Neural cell (in vitro differentiated cells): Measurements from ENCODE around the gene CDH4. TPM values are rescaled to one million over a fixed set of nuclear protein-coding genes. Genes with fewer than 3 reads are reported as not detected.

Experiments used
- H2AFZ ChIP-seq: fragments of 200-600, 300-800 bp; sonication (generic), shearing (Covaris generic); 2 replicates; pipeline ENCODE4 v1.6.0; 2014; ENCODE audit warnings: low read depth, mild to moderate bottlenecking, antibody characterized with exemption, low read length, moderate library complexity
- H3F3A ChIP-seq: fragments of 200-600 bp; shearing (Covaris generic); 2 replicates; pipeline ENCODE4 v1.6.1; 2016; ENCODE audit warnings: mild to moderate bottlenecking, moderate library complexity, mixed read lengths, antibody characterized with exemption, low read length; ENCODE audit not compliant: insufficient read depth, poor library complexity, severe bottlenecking
- H3K27ac ChIP-seq: fragments of 200-600, 300-800 bp; sonication (generic), shearing (Covaris generic); 2 replicates; pipeline ENCODE4 v1.5.1; 2014; ENCODE audit warnings: mild to moderate bottlenecking, low read length, moderate library complexity
- H3K27me3 ChIP-seq: fragments of 300-800, 200-600 bp; sonication (generic), shearing (Covaris generic); 2 replicates; pipeline ENCODE4 v1.6.0; 2014; ENCODE audit warnings: mild to moderate bottlenecking, low read depth, low read length, moderate library complexity; ENCODE audit not compliant: insufficient read depth
- H3K36me3 ChIP-seq: fragments of 300-800, 200-600 bp; sonication (generic), shearing (Covaris generic); 2 replicates; pipeline ENCODE4 v1.5.1; 2014; ENCODE audit warnings: mild to moderate bottlenecking, antibody characterized with exemption, low read length, moderate library complexity; ENCODE audit not compliant: insufficient read depth
- H3K4me2 ChIP-seq: fragments of 300-800, 200-600 bp; sonication (generic), shearing (Covaris generic); 2 replicates; pipeline ENCODE4 v1.6.0; 2014; ENCODE audit warnings: mild to moderate bottlenecking, low read length
- H3K4me3 ChIP-seq: fragments of 300-800, 200-600 bp; sonication (generic), shearing (Covaris generic); 2 replicates; pipeline ENCODE4 v1.5.1; 2014; ENCODE audit warnings: mild to moderate bottlenecking, low read length, moderate library complexity
- H3K79me2 ChIP-seq: fragments of 200-600 bp; shearing (Covaris generic); replicated peaks from 2 replicates; pipeline ENCODE4 v1.6.0; 2014; ENCODE audit warnings: mild to moderate bottlenecking, low read length, moderate library complexity; ENCODE audit not compliant: insufficient read depth
- H3K9ac ChIP-seq: fragments of 300-800, 200-600 bp; sonication (generic), shearing (Covaris generic); 2 replicates; pipeline ENCODE4 v1.6.1; 2016; ENCODE audit warnings: mild to moderate bottlenecking, low read length, mixed read lengths
- H3K9me2 ChIP-seq: fragments of 200-600 bp; shearing (Covaris generic); 2 replicates; pipeline ENCODE4 v1.6.1; 2016; ENCODE audit warnings: mild to moderate bottlenecking, low read length, mixed read lengths; ENCODE audit not compliant: insufficient read depth
- H3K9me3 ChIP-seq: fragments of 200-600, 300-800 bp; sonication (generic), shearing (Covaris generic); 2 replicates; pipeline ENCODE4 v1.6.1; 2016; ENCODE audit warnings: mild to moderate bottlenecking, mixed run types, low read length, moderate library complexity, mixed read lengths
- H4K20me1 ChIP-seq: fragments of 200-600 bp; shearing (Covaris generic); 2 replicates; pipeline ENCODE4 v1.6.1; 2016; ENCODE audit warnings: mild to moderate bottlenecking, mixed run types; ENCODE audit not compliant: insufficient read depth
- CTCF ChIP-seq: fragments of 450-650 bp; IDR thresholded peaks from 2 replicates; pipeline ENCODE4 v1.5.1; 2014; ENCODE audit warnings: antibody characterized with exemption, mild to moderate bottlenecking, moderate library complexity; ENCODE audit not compliant: poor library complexity, severe bottlenecking
- EP300 ChIP-seq: fragments of 450-650 bp; conservative IDR thresholded peaks from 2 replicates; pipeline ENCODE4 v1.6.1; 2014; ENCODE audit warnings: antibody characterized with exemption, mild to moderate bottlenecking, moderate library complexity; ENCODE audit not compliant: poor library complexity, severe bottlenecking
- EZH2 ChIP-seq: fragments of 200-600, 300-800 bp; shearing (Covaris generic), sonication (generic); IDR thresholded peaks from 2 replicates; pipeline ENCODE4 v1.6.1; 2014; ENCODE audit warnings: antibody characterized with exemption, low read length, borderline replicate concordance, mild to moderate bottlenecking; ENCODE audit not compliant: insufficient read depth, poor library complexity, severe bottlenecking
- MXI1 ChIP-seq: fragments of 450-650 bp; conservative IDR thresholded peaks from 2 replicates; pipeline ENCODE4 v1.6.1; 2014; ENCODE audit warnings: antibody characterized with exemption, mild to moderate bottlenecking; ENCODE audit not compliant: poor library complexity, severe bottlenecking
- POLR2AphosphoS5 ChIP-seq: IDR thresholded peaks from 2 replicates; pipeline ENCODE4 v1.6.1; 2012
- RAD21 ChIP-seq: fragments of 450-650 bp; conservative IDR thresholded peaks from 2 replicates; pipeline ENCODE4 v1.6.1; 2014; ENCODE audit warnings: antibody characterized with exemption, mild to moderate bottlenecking, moderate library complexity
- REST ChIP-seq: IDR thresholded peaks from 2 replicates; pipeline ENCODE4 v1.6.1; 2012; ENCODE audit warnings: borderline replicate concordance
- SMC3 ChIP-seq: fragments of 450-650 bp; conservative IDR thresholded peaks from 2 replicates; pipeline ENCODE4 v1.6.1; 2014; ENCODE audit warnings: antibody characterized with exemption, mild to moderate bottlenecking, moderate library complexity; ENCODE audit not compliant: poor library complexity
- TAF1 ChIP-seq: IDR thresholded peaks from 2 replicates; pipeline ENCODE4 v1.6.1; 2012; ENCODE audit warnings: low read depth
- polyA plus RNA-seq: library from polyadenylated mRNA; depleted of rRNA; stranded (reverse); fragments of >200 nt; gene quantifications from 2 replicates; pipeline ENCODE4 v1.2.3, GENCODE V29; 2014

CDH4 gene
- polyA plus RNA-seq, 1 donor from 2014 or later, result 24.6 TPM

GRCh38 chr20:61912665-61913422 is 660.8 kb downstream of the CDH4 start:
- Histone ChIP-seq H4K20me1 (no peaks in the 10 kb centered on the region), H3K79me2 (no peaks in the 10 kb centered on the region), H3K36me3 (peaks cover 8% of the 10 kb centered on the region), H3K9me2 (no peaks in the 10 kb centered on the region), H3K27me3 (no peaks in the 10 kb centered on the region), H3K4me3 (no peak overlapping the region), H3K9me3 (peaks cover 10% of the 10 kb centered on the region), H3F3A (no peaks in the 10 kb centered on the region), H3K27ac (no peak overlapping the region), H3K4me2 (no peak overlapping the region), H3K9ac (no peak overlapping the region), H2AFZ (no peak overlapping the region)
- TF ChIP-seq EZH2 (no peak), SMC3 (no peak), CTCF (no peak)

GRCh38 chr20:61913423-61914225 is 661.6 kb downstream of the CDH4 start:
- Histone ChIP-seq H3F3A (no peaks in the 10 kb centered on the region), H3K9me3 (peaks cover 10% of the 10 kb centered on the region), H3K9ac (no peak overlapping the region), H3K36me3 (peaks cover 8% of the 10 kb centered on the region), H3K9me2 (no peaks in the 10 kb centered on the region), H3K4me3 (no peak overlapping the region), H3K79me2 (no peaks in the 10 kb centered on the region), H3K4me2 (no peak overlapping the region), H3K27me3 (no peaks in the 10 kb centered on the region), H3K27ac (no peak overlapping the region), H2AFZ (no peak overlapping the region), H4K20me1 (no peaks in the 10 kb centered on the region)
- TF ChIP-seq MXI1 (no peak), CTCF (no peak), SMC3 (no peak), EP300 (no peak), TAF1 (no peak), EZH2 (no peak), RAD21 (no peak), REST (no peak), POLR2AphosphoS5 (no peak)
